Esophagus muscularis mucosa (tissue), 4 donors: ENCODE results near the gene TLK1.

Experiments used
- CTCF ChIP-seq, 3 experiments: fragments of 200-600 bp in 2 of 3; fragments of 450-650 bp in 1 of 3; sonication (generic) in 2 of 3; IDR thresholded peaks; one replicate each; pipeline ENCODE4 v1.5.1; 2017 to 2019; ENCODE audit warnings: antibody characterized with exemption in 3 of 3, mild to moderate bottlenecking in 2 of 3, moderate library complexity in 1 of 3
- EP300 ChIP-seq: sonication (generic); formaldehyde crosslinking; IDR thresholded peaks from one replicate; pipeline ENCODE4 v1.6.1; 2017; ENCODE audit warnings: antibody characterized with exemption
- POLR2A ChIP-seq: fragments of 450-650 bp; IDR thresholded peaks from one replicate; pipeline ENCODE4 v1.6.1; 2017; ENCODE audit warnings: antibody characterized with exemption, moderate library complexity, mild to moderate bottlenecking, low read depth
- POLR2AphosphoS5 ChIP-seq, 2 donors: sonication (generic); formaldehyde crosslinking; IDR thresholded peaks; one replicate each; pipeline ENCODE4 v1.6.1; 2017; ENCODE audit warnings: antibody characterized with exemption in 2 of 2

- TF ChIP-seq CTCF (IDR thresholded peaks at IDR 0.05) (no peak), POLR2AphosphoS5 (IDR thresholded peaks at IDR 0.05) (no peak), POLR2A (no peak), EP300 (no peak)
Measured at GRCh38 chr2:170986566-170987258, 174.0 kb downstream of the TLK1 start.
